HG03342 (cell line): ENCODE results near the gene ZNF17.
"Not testable (repeated sequence)": the region's sequence is repeated elsewhere in the genome, so short reads cannot be mapped to it uniquely, and the experiment has no call there.

Experiments
- ATAC-seq: cut with Tn5 transposase; IDR thresholded peaks from one replicate; pipeline ENCODE4 v1.9.1; 2021; ENCODE audit warnings: mild to moderate bottlenecking, moderate library complexity; ENCODE audit not compliant: unreplicated experiment

The ZNF17 gene

DNA sequence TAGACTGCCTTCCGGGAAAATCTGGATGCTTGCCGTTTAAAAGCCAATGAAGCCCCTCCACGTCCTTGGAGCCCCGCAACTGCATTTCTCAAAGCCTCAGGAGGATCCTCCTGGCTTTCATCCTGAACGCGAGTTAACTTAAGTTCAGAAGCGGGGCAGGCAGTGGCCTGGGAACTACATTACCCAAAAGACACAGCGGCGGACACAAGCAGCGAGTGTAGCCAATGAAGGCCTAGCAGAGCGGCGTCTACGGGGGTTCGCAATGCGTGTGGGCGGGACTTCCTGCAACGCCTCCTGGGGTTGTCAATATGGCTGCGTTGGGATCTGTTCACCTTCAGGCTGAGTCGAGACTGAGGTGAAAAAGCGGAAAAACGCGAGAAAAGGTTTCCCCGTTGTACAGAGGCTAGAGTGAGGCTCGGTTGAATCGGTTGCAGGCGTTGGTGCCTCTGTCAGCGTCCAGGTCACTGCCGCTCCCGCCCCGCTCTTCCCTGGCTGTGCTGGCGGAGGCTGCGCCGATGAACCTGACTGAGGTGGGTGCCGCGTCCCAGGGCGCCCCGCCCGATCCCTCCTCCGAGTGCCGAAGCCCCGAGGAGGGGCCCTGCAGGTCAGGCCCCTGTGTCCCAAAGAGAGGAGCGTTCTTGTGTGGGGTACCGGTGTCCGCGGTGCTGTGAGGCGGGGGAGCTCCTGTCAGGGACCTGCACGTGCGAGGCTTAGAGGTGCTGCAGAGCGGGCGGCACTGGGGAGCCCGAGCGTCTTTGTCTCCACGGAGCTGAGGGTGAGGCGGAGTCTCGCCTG lies at the start of gene ZNF17:
Gene ZNF17 (plus strand): TSS at position 285 of the 795 bp plus-strand sequence. CDS start 2,455 bp downstream, outside the sequence.
- peak; percentile 97 for ATAC-seq

DNA sequence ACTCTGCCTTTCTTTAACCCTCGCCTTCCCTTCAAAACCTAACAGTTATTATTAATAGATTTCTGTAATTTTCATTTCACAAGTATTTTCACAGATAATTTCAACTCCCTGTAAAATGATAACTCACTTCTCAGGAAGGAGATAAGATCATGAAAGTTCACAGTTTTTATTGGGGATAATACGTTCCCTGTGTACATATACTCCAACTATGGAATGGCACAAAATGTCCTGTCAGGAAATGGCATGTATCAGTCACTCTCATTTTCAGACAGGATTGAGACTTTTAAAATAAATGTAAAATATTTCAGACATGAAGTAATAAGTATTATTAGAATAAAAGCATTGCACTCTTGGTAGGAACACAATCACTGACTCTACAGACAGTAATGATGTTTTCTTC lies 48.5 kb upstream of the ZNF17 start:
- no peak for ATAC-seq

DNA sequence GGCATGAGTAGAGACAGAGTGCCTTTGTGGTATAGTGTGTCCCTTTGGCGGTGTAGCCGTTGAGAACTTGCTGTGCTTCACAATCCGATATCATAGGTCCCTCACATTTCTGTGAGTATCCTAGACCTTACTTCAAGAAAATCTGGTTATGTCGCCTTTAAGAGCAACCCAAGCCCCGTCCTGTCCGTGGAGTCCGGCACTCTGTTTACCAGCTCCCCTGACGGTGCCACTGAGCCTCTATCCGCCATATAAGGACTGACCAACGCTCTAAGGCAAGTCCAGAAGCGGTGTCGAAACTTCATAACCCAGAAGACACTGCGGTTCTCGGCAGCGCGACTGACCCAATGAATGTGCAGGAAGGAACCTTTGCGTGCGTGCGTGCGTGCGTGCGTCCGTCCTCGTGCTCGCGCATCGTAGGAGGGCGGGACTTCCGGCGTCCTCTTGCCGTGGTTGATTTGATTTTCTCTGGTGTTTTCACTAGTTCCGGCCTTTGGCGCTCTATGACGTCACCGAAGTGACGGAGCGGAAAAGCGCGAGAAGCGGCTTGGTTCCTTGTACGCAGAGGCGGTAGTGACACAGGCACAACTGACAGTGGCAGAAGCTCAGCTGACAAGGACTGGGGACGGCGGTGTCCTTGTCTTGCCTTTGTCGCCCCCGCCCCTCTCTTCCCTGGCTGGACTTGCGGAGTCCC lies 47.8 kb upstream of the ZNF17 start, which contains the start of the genes TRAPPC2B and ZNF547:
Gene TRAPPC2B (plus strand): TSS at position 555 of the 691 bp plus-strand sequence. CDS start 1,283 bp downstream, outside the sequence.
Gene ZNF547 (plus strand): TSS at position 555 of the 691 bp plus-strand sequence. CDS start 5,005 bp downstream, outside the sequence.
- ATAC-seq: peak; percentile 90

DNA sequence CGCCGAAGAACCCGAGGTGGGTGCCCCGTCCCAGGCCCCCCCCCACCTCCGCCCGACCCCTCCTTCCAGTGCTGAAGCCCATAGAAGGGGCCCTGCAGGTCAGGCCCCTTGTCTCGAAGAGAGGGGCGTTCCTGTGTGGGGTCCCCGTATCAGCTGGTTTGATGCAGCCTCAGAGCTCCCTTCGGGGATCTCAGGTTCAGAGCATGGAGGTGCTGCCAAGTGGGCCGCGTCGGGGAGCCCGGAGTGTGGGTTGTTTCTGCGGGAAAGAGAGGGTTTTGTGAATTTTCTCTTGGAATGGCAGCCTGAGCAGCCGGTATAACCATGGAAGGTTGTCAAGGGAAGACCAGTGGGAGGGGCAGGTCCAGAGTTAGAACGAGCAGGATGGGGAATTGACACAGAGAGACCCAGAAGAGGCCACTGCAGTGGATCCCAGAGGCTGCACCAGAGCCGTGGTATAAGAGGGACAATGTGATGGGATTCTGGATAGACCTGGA lies 47.2 kb upstream of the ZNF17 start:
- no peak for ATAC-seq

DNA sequence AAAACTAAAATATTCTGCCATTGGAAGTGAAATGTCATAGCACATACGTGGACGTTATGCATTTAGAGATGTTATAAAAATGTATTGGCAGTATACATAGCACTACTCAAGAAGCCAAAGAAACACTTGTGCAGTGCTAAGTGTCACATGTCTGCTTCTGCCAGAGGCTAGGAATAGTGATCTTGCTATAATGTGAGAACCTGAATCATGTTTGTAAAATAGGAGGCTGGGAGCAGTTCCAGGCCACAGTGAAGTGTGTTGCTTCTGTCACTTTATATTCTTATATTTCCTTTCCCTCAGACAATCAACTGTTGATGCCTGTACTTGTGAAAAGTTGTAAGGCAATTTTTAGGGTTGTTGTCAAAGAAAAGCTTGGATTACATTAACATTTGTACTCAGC lies 44.2 kb upstream of the ZNF17 start:
- ATAC-seq: no peak

DNA sequence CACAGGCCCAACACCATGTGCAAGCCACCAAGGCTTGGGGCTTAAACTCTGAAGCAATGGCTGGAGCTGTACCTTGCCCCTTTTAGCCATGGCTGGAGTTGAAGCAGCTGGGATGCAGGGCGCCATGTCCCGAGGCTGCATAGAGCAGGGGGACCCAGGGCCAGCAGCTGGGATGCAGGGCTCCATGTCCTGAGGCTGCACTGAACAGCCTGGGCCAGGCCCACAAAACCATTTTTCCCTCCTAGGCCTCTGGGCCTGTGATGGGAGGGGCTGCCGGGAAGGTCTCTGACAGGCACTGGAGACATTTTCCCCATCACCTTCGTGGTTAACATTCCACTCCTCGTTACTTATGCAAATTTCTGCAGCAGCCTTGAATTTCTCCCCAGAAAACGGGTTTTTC lies 36.8 kb upstream of the ZNF17 start:
- ATAC-seq: no peak

DNA sequence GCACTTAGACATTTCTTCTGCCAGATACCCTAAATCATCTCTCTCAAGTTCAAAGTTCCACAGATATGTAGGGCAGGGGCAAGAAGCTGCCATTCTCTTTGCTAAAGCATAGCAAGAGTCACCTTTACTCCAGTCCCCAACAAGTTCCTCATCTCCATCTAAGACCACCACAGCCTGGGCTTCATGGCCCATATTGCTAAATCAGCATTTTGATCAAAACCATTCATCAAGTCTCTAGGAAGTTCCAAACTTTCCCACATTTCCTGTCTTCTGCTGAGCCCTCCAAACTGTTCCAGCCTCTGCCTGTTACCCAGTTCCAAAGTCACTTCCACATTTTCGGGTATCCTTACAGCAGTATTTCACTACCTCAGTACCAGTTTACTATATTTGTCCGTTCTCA lies 36.3 kb upstream of the ZNF17 start:
- ATAC-seq: not testable (repeated sequence)

DNA sequence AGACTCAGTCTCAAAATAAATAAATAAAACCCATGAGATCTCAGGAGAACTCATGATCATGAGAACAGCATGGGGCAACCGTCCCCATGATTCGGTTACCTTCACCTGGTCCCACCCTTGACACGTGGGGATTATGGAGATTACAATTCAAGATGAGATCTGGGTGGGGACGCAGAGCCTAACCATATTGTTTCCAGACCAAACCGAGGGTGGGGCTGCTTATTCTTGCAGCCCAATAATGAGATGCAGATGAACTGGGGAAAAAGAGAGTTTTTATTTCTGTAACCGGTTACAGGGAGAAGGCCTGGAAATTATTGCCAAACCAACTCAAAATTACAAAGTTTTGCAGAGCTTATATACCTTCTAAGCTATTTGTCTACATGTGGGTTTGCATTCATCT lies 34.8 kb upstream of the ZNF17 start:
- ATAC-seq: no peak

DNA sequence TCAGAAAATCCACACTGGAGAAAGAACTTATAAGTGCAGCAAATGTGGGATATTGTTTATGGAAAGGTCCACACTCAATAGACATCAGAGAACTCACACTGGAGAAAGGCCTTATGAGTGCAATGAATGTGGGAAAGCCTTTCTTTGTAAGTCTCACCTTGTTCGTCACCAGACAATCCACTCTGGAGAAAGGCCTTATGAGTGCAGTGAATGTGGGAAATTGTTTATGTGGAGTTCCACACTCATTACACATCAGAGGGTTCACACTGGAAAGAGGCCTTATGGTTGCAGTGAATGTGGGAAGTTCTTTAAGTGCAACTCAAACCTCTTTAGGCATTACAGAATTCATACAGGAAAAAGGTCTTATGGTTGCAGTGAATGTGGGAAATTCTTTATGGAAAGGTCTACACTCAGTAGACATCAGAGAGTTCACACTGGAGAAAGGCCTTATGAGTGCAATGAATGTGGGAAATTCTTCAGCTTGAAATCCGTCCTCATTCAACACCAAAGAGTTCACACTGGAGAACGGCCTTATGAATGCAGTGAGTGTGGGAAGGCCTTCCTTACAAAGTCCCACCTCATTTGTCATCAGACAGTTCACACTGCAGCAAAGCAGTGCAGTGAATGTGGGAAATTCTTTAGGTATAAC lies 33.3 kb upstream of the ZNF17 start:
- ATAC-seq: no peak

DNA sequence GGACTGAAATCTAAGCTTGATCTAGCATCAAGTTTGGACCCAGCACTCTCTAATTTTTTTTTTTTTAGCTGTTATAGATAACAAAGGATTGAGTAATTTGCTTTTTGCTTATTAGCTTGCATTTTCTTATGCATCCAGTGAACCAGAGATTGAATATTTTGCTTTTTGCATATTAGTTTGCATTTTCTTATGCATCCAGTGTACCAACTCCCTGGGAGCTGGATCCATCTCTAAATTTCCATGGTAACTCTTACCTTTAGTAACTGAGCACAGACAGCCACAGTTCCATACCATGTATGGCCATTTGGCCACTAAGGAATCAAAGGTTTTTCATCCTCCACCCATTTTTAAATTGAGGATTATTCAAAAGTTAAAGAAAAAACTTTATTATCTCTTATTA lies 30.0 kb upstream of the ZNF17 start:
- no peak for ATAC-seq

DNA sequence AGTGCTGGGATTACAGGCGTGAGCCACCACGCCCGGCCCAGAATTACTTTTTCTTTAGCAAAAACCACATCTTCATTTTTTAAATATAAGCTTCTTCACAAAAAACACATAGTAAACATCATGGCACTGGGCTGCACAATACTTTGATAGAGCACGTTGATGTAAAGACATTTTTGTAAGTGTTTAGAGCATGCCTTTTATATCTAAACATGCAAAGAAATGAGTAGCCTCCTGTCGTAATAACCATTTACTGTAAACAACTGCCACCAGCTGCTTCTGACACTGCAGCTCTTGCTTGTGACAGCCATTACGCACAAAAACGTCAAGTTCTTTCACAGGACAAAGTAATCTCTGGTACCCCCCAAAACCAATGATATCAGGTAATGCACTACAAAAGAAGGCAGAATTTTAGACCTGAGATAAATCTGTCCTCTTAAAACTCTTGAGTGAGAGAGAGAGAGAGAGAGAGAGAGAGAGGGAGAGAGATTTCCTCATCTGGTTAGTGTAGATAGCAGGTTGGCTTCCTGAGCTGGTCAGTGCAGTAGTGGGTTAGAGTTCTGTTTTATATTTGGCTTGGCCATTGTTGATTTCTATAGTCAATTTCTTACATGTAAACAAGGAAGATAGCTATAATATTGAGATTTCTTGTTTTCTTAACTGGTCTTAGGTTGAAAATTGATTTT lies 28.0 kb upstream of the ZNF17 start:
- no peak for ATAC-seq

DNA sequence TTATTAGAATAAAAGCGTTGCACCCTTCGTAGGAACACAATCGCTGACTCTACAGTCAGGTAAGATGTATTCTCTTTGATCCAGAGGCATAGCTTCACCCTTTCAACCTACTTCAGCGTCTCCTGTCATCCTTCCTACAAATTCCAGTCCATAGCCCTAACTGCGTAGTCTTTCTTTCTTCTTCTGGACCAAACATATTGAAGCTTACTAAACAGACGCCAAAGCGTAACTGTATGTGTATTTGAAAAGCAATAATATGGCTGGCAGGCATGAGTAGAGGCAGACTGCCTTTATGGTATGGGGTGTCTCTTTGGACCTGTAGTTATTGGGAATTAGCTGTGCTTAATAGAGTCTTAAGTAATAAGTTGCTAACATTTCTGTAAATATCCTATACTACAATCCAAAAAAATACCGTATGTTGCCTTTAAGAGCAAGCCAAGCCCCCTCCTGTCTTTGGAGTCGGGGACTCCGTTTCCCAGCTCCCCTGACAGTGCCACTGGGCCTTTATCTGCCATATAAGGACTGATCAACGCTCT lies 21.7 kb upstream of the ZNF17 start:
- no peak for ATAC-seq

DNA sequence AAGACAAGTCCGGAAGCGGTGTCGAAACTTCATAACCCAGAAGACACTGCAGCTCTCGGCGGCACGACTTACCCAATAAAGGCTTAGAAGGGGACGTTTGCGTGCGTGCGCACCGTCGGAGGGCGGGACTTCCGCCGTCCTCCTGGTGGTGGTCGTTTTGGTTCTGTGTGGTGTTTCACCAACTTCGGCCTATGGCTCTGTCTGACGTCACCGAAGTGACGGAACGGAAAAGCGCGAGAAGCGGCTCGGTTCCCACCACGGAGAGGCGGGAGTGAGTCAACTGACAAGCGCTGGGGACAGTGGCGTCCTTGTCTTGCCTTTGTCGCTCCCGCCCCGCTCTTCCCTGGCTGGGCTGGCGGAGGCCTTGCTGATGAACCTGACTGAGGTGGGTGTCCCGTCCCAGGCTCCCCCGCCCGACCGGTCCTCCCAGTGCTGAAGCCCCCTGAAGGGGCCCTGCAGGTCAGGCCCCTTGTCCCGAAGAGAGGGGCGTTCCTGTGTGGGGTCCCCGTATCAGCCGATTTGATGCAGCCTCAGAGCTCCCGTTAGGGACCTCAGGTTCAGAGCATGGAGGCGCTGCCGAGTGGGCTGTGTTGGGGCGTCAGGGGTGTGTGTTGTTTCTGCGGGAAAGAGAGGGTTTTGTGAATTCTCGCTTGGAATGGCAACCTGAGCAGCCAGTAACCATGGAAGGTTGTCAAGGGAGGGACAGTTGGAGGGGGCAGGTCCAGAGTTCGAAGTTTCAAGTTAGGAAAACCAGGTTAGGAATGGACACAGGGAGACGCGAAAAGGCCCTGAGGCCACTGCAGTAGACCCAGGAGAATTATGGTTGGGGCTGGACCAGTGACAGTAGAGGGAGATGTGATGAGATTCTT lies 21.0 kb upstream of the ZNF17 start, which contains the start of gene ZNF548:
Gene ZNF548 (plus strand): TSS at position 125 of the 869 bp plus-strand sequence. CDS start 246 bp downstream, at position 371.
- ATAC-seq: peak; percentile 98

DNA sequence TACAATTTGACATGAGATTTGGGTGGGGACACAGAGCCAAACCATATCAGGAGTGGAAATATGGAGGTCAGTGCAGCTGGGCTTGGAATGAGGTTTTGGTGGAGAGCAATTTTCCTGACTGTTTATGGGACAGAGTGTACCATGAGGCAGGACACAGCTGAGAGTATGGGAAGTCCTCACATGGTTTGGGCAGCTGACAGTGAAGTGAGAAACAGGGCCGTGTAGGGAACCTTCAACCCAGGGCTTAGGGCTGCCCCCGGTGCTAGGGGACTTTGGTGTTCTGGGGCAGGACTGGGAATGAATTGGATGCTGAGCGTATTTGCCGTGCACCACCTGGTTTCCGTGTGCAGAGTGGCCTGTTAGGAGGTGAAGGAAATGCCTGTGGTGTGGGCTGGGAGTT lies 15.3 kb upstream of the ZNF17 start:
- no peak for ATAC-seq

DNA sequence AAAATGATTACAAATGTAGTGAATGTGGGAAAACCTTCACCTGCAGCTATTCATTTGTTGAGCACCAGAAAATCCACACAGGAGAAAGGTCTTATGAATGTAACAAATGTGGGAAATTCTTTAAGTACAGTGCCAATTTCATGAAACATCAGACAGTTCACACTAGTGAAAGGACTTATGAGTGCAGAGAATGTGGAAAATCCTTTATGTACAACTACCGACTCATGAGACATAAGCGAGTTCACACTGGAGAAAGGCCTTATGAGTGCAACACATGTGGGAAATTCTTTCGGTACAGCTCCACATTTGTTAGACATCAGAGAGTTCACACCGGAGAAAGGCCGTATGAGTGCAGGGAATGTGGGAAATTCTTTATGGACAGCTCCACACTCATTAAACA lies 12.1 kb upstream of the ZNF17 start:
- ATAC-seq: no peak

DNA sequence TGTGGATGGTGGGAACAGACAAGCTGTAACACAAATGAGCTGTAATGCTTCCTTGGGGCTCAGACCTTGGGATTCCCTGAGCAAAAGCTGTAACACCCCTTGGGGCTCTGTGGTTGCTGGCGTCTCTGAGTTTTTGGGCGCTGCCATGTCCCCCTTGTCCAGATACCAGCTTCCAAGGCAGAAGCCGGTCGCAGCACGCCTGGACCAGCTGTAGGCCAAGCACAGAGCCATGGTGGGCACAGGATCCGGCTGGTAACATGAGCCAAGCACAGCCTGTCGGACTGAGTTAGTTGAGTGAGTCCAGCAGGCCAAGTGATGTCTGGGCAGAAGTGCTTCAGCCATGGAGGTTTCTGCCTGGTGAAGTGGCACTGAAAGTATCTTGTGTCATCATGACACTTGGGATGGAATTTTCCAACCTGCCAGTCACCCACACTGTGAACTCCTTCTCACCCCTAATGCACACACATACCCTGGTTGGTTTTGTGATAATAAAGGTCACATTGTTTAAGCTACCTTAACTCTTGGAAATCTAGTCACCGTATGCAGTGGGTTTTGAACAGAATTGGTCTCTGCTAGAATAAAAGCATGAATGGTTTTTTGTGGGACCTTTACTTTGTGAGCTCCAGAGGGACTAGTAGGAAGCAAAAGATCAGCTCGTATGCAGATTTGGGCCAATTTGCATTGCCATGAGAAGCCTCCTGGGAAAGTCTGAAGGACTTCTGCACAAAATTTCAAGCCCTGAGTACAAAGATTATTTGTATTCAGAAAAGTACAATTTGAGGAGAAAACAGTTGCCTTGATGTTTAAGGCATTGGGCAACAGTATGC lies 7.0 kb upstream of the ZNF17 start:
- no peak for ATAC-seq

DNA sequence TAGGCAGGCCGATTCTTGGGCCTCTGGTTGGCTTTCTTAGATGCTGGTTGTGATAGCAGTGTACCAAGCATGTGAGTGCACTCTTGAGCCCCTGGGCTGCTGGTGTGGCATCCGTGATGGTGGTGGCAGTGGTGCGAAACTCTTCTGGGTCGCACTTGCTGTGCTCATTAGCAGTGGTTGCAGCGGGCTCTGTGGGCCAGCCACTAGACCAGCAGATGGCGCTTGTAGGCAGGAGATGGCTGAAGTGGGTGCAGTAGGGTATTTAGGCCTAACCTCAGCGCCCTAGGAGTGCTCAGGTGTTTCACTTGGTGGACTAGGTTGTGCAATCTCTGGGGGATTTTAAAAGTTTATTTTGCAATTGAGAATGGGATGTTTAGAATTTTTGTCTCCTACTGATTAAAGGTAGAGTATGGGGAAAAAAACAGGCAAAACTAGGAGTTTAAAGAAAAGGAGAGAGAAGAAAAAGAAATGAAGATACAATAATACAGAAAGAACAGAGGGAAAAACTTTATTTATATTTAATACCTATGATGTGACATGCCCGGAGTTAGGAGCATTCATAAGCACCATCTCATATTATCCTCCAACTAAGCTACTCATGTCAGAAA lies 4.3 kb upstream of the ZNF17 start:
- no peak for ATAC-seq

DNA sequence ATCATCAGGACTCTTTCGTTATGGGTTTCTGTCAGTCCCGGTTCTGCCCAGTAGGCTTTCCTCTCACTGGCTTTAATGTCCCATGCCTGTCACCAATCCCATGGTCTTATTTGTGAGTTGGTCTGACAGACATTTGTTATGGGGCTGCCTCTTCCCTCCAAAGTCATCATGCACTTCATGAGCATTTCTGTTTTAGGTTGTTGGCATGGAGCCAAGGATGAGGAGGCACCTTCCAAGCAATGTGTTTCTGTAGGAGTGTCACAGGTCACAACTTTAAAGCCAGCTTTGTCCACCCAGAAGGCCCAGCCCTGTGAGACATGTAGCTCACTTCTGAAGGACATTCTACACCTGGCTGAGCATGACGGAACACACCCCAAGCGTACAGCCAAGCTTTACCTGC lies 8.5 kb downstream of the ZNF17 start:
- no peak for ATAC-seq
